ENCODE data around the gene ARPC5. TPM values are rescaled to one million over a fixed set of nuclear protein-coding genes. Genes with fewer than 3 reads are reported as not detected.

The ARPC5 gene
- total and polyA plus RNA-seq, 10 of the 15 experiments (the other 5 are each of a cell fraction or from before 2014, with no cell fraction given) = 238 to 784 (median 309) TPM

DNA sequence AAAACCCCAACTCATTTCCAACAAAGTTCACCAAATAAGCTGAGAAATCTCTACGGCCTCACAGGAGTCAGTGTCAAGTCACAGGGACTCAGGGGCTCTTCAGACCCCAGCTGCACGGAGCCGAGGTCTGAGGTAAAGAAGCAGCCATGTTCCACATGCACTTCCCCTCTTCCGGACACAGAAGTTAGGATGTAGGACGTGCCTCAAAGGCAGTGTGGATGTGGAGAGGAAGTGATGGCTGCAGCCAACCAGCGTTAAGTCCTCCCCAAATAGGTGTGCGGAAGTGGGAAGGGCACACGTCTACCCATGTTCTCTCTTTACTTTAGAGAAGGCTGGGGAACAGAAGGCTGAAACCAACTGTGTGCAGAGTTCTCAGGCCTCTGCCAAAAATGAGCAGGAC, 30.8 kb downstream of the ARPC5 start (continued):
- TF ChIP-seq, protein P1, sequence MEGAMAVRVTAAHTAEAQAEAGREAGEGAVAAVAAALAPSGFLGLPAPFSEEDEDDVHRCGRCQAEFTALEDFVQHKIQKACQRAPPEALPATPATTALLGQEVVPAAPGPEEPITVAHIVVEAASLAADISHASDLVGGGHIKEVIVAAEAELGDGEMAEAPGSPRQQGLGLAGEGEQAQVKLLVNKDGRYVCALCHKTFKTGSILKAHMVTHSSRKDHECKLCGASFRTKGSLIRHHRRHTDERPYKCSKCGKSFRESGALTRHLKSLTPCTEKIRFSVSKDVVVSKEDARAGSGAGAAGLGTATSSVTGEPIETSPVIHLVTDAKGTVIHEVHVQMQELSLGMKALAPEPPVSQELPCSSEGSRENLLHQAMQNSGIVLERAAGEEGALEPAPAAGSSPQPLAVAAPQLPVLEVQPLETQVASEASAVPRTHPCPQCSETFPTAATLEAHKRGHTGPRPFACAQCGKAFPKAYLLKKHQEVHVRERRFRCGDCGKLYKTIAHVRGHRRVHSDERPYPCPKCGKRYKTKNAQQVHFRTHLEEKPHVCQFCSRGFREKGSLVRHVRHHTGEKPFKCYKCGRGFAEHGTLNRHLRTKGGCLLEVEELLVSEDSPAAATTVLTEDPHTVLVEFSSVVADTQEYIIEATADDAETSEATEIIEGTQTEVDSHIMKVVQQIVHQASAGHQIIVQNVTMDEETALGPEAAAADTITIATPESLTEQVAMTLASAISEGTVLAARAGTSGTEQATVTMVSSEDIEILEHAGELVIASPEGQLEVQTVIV (IDR thresholded peaks at IDR 0.05; ENCODE audit: borderline replicate concordance, partially characterized antibody) = no peak
- peak in 1 of 2 experiments; percentile 52; a peak in 2 of 4 replicates for TF ChIP-seq BHLHE40 (IDR thresholded peaks at IDR 0.05; ENCODE audit: borderline replicate concordance in 1 of 2, low read depth in 2 of 2, low read length in 1 of 2)
- TF ChIP-seq POU2F2 (IDR thresholded peaks at IDR 0.05; ENCODE audit: borderline replicate concordance, low read depth, low read length) = no peak; the same call in 2 of the 3 replicates
- TF ChIP-seq, protein P2, sequence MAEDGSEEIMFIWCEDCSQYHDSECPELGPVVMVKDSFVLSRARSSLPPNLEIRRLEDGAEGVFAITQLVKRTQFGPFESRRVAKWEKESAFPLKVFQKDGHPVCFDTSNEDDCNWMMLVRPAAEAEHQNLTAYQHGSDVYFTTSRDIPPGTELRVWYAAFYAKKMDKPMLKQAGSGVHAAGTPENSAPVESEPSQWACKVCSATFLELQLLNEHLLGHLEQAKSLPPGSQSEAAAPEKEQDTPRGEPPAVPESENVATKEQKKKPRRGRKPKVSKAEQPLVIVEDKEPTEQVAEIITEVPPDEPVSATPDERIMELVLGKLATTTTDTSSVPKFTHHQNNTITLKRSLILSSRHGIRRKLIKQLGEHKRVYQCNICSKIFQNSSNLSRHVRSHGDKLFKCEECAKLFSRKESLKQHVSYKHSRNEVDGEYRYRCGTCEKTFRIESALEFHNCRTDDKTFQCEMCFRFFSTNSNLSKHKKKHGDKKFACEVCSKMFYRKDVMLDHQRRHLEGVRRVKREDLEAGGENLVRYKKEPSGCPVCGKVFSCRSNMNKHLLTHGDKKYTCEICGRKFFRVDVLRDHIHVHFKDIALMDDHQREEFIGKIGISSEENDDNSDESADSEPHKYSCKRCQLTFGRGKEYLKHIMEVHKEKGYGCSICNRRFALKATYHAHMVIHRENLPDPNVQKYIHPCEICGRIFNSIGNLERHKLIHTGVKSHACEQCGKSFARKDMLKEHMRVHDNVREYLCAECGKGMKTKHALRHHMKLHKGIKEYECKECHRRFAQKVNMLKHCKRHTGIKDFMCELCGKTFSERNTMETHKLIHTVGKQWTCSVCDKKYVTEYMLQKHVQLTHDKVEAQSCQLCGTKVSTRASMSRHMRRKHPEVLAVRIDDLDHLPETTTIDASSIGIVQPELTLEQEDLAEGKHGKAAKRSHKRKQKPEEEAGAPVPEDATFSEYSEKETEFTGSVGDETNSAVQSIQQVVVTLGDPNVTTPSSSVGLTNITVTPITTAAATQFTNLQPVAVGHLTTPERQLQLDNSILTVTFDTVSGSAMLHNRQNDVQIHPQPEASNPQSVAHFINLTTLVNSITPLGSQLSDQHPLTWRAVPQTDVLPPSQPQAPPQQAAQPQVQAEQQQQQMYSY (CRISPR knock-in tag; IDR thresholded peaks at IDR 0.05) = no peak
- no peak for TF ChIP-seq ETV6 (conservative IDR thresholded peaks at IDR 0.05 in 1 of 2, IDR thresholded peaks at IDR 0.05 in 1 of 2; ENCODE audit: borderline replicate concordance in 1 of 2, low read depth in 1 of 2)
- no peak for TF ChIP-seq SIX5 (IDR thresholded peaks at IDR 0.05; ENCODE audit: low read depth, low read length, severe bottlenecking)
- TF ChIP-seq BCL11A (IDR thresholded peaks at IDR 0.05; ENCODE audit: low read depth, low read length) = no peak
- TF ChIP-seq, protein P3, sequence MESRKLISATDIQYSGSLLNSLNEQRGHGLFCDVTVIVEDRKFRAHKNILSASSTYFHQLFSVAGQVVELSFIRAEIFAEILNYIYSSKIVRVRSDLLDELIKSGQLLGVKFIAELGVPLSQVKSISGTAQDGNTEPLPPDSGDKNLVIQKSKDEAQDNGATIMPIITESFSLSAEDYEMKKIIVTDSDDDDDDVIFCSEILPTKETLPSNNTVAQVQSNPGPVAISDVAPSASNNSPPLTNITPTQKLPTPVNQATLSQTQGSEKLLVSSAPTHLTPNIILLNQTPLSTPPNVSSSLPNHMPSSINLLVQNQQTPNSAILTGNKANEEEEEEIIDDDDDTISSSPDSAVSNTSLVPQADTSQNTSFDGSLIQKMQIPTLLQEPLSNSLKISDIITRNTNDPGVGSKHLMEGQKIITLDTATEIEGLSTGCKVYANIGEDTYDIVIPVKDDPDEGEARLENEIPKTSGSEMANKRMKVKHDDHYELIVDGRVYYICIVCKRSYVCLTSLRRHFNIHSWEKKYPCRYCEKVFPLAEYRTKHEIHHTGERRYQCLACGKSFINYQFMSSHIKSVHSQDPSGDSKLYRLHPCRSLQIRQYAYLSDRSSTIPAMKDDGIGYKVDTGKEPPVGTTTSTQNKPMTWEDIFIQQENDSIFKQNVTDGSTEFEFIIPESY (IDR thresholded peaks at IDR 0.05) = no peak
- TF ChIP-seq, protein P4, sequence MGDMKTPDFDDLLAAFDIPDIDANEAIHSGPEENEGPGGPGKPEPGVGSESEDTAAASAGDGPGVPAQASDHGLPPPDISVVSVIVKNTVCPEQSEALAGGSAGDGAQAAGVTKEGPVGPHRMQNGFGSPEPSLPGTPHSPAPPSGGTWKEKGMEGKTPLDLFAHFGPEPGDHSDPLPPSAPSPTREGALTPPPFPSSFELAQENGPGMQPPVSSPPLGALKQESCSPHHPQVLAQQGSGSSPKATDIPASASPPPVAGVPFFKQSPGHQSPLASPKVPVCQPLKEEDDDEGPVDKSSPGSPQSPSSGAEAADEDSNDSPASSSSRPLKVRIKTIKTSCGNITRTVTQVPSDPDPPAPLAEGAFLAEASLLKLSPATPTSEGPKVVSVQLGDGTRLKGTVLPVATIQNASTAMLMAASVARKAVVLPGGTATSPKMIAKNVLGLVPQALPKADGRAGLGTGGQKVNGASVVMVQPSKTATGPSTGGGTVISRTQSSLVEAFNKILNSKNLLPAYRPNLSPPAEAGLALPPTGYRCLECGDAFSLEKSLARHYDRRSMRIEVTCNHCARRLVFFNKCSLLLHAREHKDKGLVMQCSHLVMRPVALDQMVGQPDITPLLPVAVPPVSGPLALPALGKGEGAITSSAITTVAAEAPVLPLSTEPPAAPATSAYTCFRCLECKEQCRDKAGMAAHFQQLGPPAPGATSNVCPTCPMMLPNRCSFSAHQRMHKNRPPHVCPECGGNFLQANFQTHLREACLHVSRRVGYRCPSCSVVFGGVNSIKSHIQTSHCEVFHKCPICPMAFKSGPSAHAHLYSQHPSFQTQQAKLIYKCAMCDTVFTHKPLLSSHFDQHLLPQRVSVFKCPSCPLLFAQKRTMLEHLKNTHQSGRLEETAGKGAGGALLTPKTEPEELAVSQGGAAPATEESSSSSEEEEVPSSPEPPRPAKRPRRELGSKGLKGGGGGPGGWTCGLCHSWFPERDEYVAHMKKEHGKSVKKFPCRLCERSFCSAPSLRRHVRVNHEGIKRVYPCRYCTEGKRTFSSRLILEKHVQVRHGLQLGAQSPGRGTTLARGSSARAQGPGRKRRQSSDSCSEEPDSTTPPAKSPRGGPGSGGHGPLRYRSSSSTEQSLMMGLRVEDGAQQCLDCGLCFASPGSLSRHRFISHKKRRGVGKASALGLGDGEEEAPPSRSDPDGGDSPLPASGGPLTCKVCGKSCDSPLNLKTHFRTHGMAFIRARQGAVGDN (IDR thresholded peaks at IDR 0.05) = peak; percentile 83
- TF ChIP-seq HDGF (IDR thresholded peaks at IDR 0.05) = no peak
- no peak for TF ChIP-seq NFXL1 (IDR thresholded peaks at IDR 0.05; ENCODE audit: borderline replicate concordance)
- no peak for TF ChIP-seq BRCA1 (IDR thresholded peaks at IDR 0.05; ENCODE audit: low read depth, low read length)
- no peak for TF ChIP-seq ASH2L (IDR thresholded peaks at IDR 0.05; ENCODE audit: borderline replicate concordance, low read depth)
- no peak for TF ChIP-seq RFX5 (IDR thresholded peaks at IDR 0.05; ENCODE audit: low read depth, low read length)
- peak; percentile 65; the same call in 1 of the 2 replicates for TF ChIP-seq NFYB (IDR thresholded peaks at IDR 0.05; ENCODE audit: insufficient read depth, low read depth, low read length)

Measured in GM12878 (cell line).